NT2/D1 (cell line): ENCODE results near the gene LYPD6B.

Experiments
- DNase-seq: peaks from one replicate; pipeline ENCODE4 v3.0.0-alpha.2; 2011; ENCODE audit warnings: low read depth, low spot score
- H3K27me3 ChIP-seq: 2 replicates; pipeline ENCODE4 v1.6.0; 2011; ENCODE audit warnings: mild to moderate bottlenecking; ENCODE audit not compliant: insufficient read length, insufficient read depth
- H3K36me3 ChIP-seq: 2 replicates; pipeline ENCODE4 v1.6.1; 2011; ENCODE audit warnings: mild to moderate bottlenecking, low read length, mixed read lengths; ENCODE audit not compliant: insufficient read depth, insufficient read length
- H3K4me1 ChIP-seq: 2 replicates; pipeline ENCODE4 v1.5.1; 2011; ENCODE audit not compliant: insufficient read depth, insufficient read length
- H3K4me3 ChIP-seq: 2 replicates; pipeline ENCODE4 v1.5.1; 2011; ENCODE audit warnings: low read depth; ENCODE audit not compliant: insufficient read length
- H3K9ac ChIP-seq: 2 replicates; pipeline ENCODE4 v1.6.0; 2011; ENCODE audit warnings: low read depth; ENCODE audit not compliant: insufficient read length
- H3K9me3 ChIP-seq: 2 replicates; pipeline ENCODE4 v1.5.1; 2011; ENCODE audit warnings: mild to moderate bottlenecking, low read length; ENCODE audit not compliant: insufficient read depth
- SUZ12 ChIP-seq: IDR thresholded peaks from 2 replicates; pipeline ENCODE4 v1.6.1; 2011; ENCODE audit not compliant: insufficient read length, insufficient read depth; ENCODE audit errors: extremely low read depth
- YY1 ChIP-seq: IDR thresholded peaks from 2 replicates; pipeline ENCODE4 v1.6.1; 2011; ENCODE audit not compliant: insufficient read length, insufficient read depth
- ZNF274 ChIP-seq: IDR thresholded peaks from 2 replicates; pipeline ENCODE4 v1.6.1; 2011; ENCODE audit warnings: mild to moderate bottlenecking, low read depth, low read length

Gene LYPD6B

DNA sequence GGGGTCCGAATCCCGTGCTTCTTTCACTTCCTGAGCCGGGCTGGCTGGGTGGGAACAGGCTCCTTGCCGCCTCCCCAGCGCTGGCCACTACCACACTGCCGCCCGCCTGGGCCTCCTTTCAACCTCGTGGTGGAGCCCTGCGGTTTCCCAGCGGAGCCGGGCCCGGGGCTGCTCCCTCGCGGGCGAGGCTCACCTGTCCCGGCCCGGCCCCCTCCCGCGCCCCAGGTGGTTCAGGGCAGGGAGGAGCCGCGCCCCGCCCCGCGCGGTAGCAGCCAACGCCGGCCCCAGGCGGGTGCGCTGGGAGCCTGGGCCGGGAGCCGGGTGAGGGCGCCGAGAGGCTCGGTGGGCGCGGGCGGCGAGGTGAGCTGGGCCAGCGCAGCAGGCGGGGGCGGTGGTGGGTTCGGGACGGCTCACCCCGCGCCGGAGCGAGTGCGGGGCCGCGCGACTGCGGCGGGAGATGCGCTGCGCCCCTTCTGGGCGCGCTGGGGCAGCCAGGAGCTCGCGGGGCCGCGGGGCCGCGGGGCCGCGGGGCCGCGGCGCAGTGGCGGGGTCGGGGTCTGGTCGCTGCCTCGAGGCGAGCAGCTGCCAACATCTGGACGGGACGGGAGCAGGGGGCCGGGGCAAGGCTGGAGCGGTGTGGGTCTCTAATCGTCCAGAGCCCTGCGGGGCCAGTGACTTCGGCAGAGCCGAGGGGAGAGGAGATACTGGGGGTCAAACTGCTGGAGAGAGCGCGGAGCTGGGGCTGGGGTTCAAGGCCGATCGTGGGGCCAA is at the start of gene LYPD6B:
Gene LYPD6B (plus strand): TSS at position 258 of the 771 bp plus-strand sequence. CDS start 92,250 bp downstream, outside the sequence.
- Histone ChIP-seq H3K9me3 (no peaks in the 10 kb centered on the region), H3K9ac (peak within 1 kb of the TSS; percentile 73), H3K27me3 (peaks cover 32% of the 10 kb centered on the region), H3K4me1 (peaks cover 6% of the 10 kb centered on the region), H3K36me3 (no peaks in the 10 kb centered on the region), H3K4me3 (peak within 1 kb of the TSS; percentile 58)
- TF ChIP-seq ZNF274 (no peak), SUZ12 (no peak), YY1 (no peak)
- DNase-seq, result no peak

GRCh38 chr2:148989882-148990493 is 48.5 kb upstream of the LYPD6B start:
- Histone ChIP-seq H3K36me3 (peaks cover 44% of the 10 kb centered on the region), H3K4me3 (no peak overlapping the region), H3K27me3 (no peaks in the 10 kb centered on the region), H3K4me1 (no peaks in the 10 kb centered on the region), H3K9me3 (no peaks in the 10 kb centered on the region), H3K9ac (no peak overlapping the region)
- TF ChIP-seq SUZ12 (no peak), ZNF274 (no peak), YY1 (no peak)
- peak; percentile 68 for DNase-seq

DNA sequence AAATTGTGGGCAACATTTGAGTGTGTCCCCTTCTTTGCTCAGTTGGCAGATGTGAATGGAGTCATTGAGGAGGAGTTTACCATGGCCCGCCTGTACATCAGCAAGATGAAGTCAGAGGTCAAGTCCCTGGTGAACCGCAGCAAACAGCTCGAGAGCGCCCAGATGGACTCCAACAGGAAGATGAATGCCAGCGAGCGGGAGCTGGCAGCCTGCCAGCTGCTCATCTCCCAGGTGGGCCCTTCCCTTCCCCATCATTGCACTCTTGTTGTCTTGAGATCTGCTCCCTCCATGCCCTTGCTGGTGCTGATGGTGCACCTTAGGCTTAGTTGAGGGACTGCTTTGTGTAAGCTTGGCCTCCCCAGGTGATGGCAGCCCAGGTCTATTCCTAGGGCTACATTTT is 47.5 kb upstream of the LYPD6B start:
- H3K9ac ChIP-seq, result no peak overlapping the region
- H3K36me3 ChIP-seq, result peaks cover 48% of the 10 kb centered on the region
- no peaks in the 10 kb centered on the region for H3K9me3 ChIP-seq
- H3K4me1 ChIP-seq, result no peaks in the 10 kb centered on the region
- no peaks in the 10 kb centered on the region for H3K27me3 ChIP-seq
- H3K4me3 ChIP-seq, result no peak overlapping the region
- DNase-seq, result no peak
- TF ChIP-seq ZNF274 (no peak), SUZ12 (no peak), YY1 (no peak)

DNA sequence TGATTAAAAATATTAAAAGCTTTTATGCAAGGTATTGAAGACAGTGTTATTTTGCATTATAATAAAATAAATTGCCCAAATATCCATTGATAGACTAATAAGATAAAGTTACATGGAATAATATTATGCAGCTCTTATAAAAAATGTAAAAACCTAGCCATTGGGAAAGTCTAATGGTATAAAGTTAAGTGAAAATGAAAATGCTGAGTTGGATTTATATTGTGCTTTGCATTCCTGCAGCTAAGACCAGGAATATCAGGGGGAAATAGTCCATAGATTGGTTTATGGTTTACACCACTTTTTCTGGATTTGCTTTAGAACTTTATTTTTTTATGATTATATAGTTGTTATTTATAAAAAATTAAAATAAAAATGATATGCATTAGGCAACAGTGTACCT is 46.1 kb upstream of the LYPD6B start:
- H3K4me1 ChIP-seq, result no peaks in the 10 kb centered on the region
- H3K27me3 ChIP-seq, result no peaks in the 10 kb centered on the region
- no peak for TF ChIP-seq ZNF274
- TF ChIP-seq YY1, result no peak
- no peak for TF ChIP-seq SUZ12
- H3K4me3 ChIP-seq, result no peak overlapping the region
- H3K36me3 ChIP-seq, result peaks cover 51% of the 10 kb centered on the region
- no peaks in the 10 kb centered on the region for H3K9me3 ChIP-seq
- no peak for DNase-seq
- H3K9ac ChIP-seq, result no peak overlapping the region

- Histone ChIP-seq H3K4me1 (peaks cover 2% of the 10 kb centered on the region), H3K36me3 (peaks cover 55% of the 10 kb centered on the region), H3K4me3 (no peak overlapping the region), H3K27me3 (no peaks in the 10 kb centered on the region), H3K9ac (no peak overlapping the region), H3K9me3 (no peaks in the 10 kb centered on the region)
- no peak for TF ChIP-seq YY1
- TF ChIP-seq ZNF274, result no peak
- TF ChIP-seq SUZ12, result no peak
- no peak for DNase-seq
These were observed 45.1 kb upstream of the LYPD6B start for GRCh38 chr2:148993351-148993750.

DNA sequence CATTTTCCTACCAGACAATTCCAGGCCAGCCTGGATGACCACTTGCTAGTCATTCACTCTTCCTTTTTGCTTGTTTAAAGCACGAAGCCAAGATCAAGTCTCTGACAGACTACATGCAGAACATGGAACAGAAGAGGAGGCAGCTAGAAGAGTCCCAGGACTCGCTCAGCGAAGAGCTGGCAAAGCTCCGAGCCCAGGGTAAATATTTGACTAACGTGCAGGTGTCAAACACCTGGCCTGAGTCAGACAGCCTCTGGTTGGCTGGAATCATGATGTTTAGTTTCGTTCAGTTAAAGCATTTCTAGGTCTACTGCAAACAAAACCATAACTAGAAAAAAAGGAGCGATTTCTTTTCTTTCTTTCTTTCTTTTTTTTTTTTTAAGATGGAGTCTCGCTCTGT is 44.2 kb upstream of the LYPD6B start:
- H3K4me1 ChIP-seq, result peaks cover 7% of the 10 kb centered on the region
- DNase-seq, result no peak
- H3K36me3 ChIP-seq, result peaks cover 52% of the 10 kb centered on the region
- TF ChIP-seq SUZ12, result no peak
- TF ChIP-seq ZNF274, result no peak
- no peak for TF ChIP-seq YY1
- H3K27me3 ChIP-seq, result no peaks in the 10 kb centered on the region
- H3K4me3 ChIP-seq, result no peak overlapping the region
- no peak overlapping the region for H3K9ac ChIP-seq
- H3K9me3 ChIP-seq, result no peaks in the 10 kb centered on the region

- no peaks in the 10 kb centered on the region for H3K27me3 ChIP-seq
- H3K36me3 ChIP-seq, result peaks cover 52% of the 10 kb centered on the region
- TF ChIP-seq YY1 (no peak), SUZ12 (no peak), ZNF274 (no peak)
- H3K9ac ChIP-seq, result no peak overlapping the region
- H3K9me3 ChIP-seq, result peaks cover 8% of the 10 kb centered on the region; the same call in 1 of the 2 replicates
- no peak for DNase-seq
- H3K4me3 ChIP-seq, result no peak overlapping the region
- H3K4me1 ChIP-seq, result peaks cover 7% of the 10 kb centered on the region
These were observed 41.7 kb upstream of the LYPD6B start for GRCh38 chr2:148996805-148997204.
